DND-41 (cell line): ENCODE measurements around the gene SPINDOC.
A peak's percentile ranks its signal among the peaks of the same experiment; 100 is the strongest.

Experiments
- ATAC-seq: fragments of 200-7000 bp; cut with Tn5 transposase; 3 replicates; pipeline ENCODE4 v1.9.1; 2021; ENCODE audit warnings: low read depth; ENCODE audit not compliant: insufficient read depth
- DNase-seq: peaks from one replicate; pipeline ENCODE4 v3.0.0-alpha.2; 2020
- H2AFZ ChIP-seq: 2 replicates; pipeline ENCODE4 v1.6.0; 2012; ENCODE audit warnings: low read depth, low read length
- H3K27ac ChIP-seq: 2 replicates; pipeline ENCODE4 v1.5.1; 2012; ENCODE audit warnings: low read length, inconsistent platforms
- H3K27me3 ChIP-seq: fragments of 200-600 bp; sonication (generic); 2 replicates; pipeline ENCODE4 v1.6.0; 2012; ENCODE audit warnings: low read length, mild to moderate bottlenecking, inconsistent platforms; ENCODE audit not compliant: insufficient read depth, poor library complexity
- H3K36me3 ChIP-seq: 2 replicates; pipeline ENCODE4 v1.5.1; 2012; ENCODE audit warnings: low read length, inconsistent platforms; ENCODE audit not compliant: insufficient read depth
- H3K4me1 ChIP-seq: 2 replicates; pipeline ENCODE4 v1.5.1; 2012; ENCODE audit warnings: mild to moderate bottlenecking, low read length; ENCODE audit not compliant: insufficient read depth
- H3K4me2 ChIP-seq: 2 replicates; pipeline ENCODE4 v1.6.0; 2012; ENCODE audit warnings: mild to moderate bottlenecking, moderate library complexity, low read length, inconsistent platforms; ENCODE audit not compliant: insufficient read depth
- H3K4me3 ChIP-seq, 2 experiments: fragments of 200-600 bp in 1 of 2; shearing (Covaris generic) in 1 of 2; 2 replicates each; pipeline ENCODE4 v1.5.1; 2012 to 2016; ENCODE audit warnings: inconsistent platforms in 2 of 2, low read length in 2 of 2, mild to moderate bottlenecking in 2 of 2, low read depth in 1 of 2, moderate library complexity in 1 of 2
- H3K79me2 ChIP-seq: 2 replicates; pipeline ENCODE4 v1.6.0; 2012; ENCODE audit warnings: low read length, inconsistent platforms; ENCODE audit not compliant: insufficient read depth
- H3K9ac ChIP-seq: 2 replicates; pipeline ENCODE4 v1.6.0; 2012; ENCODE audit warnings: low read depth, mild to moderate bottlenecking, inconsistent platforms, low read length, moderate library complexity
- H3K9me3 ChIP-seq: 2 replicates; pipeline ENCODE4 v1.5.1; 2012; ENCODE audit warnings: low read length, moderate library complexity, mild to moderate bottlenecking, inconsistent platforms; ENCODE audit not compliant: insufficient read depth, severe bottlenecking
- H4K20me1 ChIP-seq: 2 replicates; pipeline ENCODE4 v1.6.0; 2012; ENCODE audit warnings: low read length; ENCODE audit not compliant: insufficient read depth
- EZH2 ChIP-seq: IDR thresholded peaks from 3 replicates; pipeline ENCODE4 v1.6.1; 2012; ENCODE audit warnings: borderline replicate concordance, low read depth, mild to moderate bottlenecking, moderate library complexity, low read length, inconsistent platforms; ENCODE audit not compliant: severe bottlenecking
- TF ChIP-seq, protein P1 (sequence below): IDR thresholded peaks from 2 replicates; pipeline ENCODE4 v1.5.1; 2012; ENCODE audit warnings: borderline replicate concordance, low read length, moderate library complexity, mild to moderate bottlenecking; ENCODE audit not compliant: poor library complexity, severe bottlenecking; ENCODE audit errors: extremely low read depth

SPINDOC gene

DNA sequence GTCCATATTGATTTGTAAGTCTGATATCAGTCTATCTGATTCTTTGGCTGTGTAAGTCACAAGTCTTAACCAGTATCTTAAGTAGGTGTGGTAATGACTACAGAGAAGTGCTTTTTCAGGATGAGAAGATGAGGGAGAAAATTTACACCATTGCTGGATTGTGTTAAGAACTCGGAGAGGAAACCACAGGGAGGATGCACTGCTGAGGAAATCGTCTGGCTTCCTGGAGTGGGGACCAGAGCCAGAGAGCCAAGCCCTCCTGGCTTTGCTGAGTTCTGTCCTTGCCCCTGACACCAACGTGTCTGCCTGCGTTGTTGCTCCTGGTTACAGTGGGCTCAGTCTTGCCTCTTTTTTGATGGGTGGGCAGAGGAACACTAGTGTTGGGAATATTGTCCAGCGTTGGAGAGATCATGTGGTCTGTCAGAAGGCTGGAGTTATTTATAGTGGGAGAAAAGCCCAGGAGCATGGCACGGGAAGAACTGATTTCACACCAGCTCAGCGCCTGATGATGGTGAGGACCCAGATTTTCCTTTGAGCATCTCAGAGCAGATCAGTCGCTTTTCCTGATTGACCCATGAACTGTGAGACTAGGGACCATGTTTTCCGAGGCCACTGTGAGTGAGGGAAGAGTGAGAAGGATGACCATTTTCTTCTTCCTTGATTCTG is 55.3 kb downstream of the SPINDOC start:
- Histone ChIP-seq H3K9me3 (no peaks in the 10 kb centered on the region), H3K4me1 (peaks cover 22% of the 10 kb centered on the region), H3K27me3 (no peaks in the 10 kb centered on the region), H3K27ac (no peak overlapping the region), H3K4me2 (no peak overlapping the region), H3K9ac (no peak overlapping the region), H3K4me3 (no peak overlapping the region), H3K36me3 (peaks cover 42% of the 10 kb centered on the region), H4K20me1 (peaks cover 77% of the 10 kb centered on the region), H3K79me2 (peaks cover 92% of the 10 kb centered on the region), H2AFZ (no peak overlapping the region)
- TF ChIP-seq, protein P1, sequence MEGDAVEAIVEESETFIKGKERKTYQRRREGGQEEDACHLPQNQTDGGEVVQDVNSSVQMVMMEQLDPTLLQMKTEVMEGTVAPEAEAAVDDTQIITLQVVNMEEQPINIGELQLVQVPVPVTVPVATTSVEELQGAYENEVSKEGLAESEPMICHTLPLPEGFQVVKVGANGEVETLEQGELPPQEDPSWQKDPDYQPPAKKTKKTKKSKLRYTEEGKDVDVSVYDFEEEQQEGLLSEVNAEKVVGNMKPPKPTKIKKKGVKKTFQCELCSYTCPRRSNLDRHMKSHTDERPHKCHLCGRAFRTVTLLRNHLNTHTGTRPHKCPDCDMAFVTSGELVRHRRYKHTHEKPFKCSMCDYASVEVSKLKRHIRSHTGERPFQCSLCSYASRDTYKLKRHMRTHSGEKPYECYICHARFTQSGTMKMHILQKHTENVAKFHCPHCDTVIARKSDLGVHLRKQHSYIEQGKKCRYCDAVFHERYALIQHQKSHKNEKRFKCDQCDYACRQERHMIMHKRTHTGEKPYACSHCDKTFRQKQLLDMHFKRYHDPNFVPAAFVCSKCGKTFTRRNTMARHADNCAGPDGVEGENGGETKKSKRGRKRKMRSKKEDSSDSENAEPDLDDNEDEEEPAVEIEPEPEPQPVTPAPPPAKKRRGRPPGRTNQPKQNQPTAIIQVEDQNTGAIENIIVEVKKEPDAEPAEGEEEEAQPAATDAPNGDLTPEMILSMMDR, result no peak
- TF ChIP-seq EZH2, result no peak
- no peak for ATAC-seq
- DNase-seq, result no peak

GRCh38 chr11:63869171-63869591 is 55.9 kb downstream of the SPINDOC start:
- ATAC-seq, result no peak
- Histone ChIP-seq H3K9ac (no peak overlapping the region), H3K79me2 (peaks cover 96% of the 10 kb centered on the region), H3K4me2 (no peak overlapping the region), H3K4me3 (no peak overlapping the region), H3K4me1 (peaks cover 22% of the 10 kb centered on the region), H3K27ac (peak overlapping the region; percentile 33; the same call in 1 of the 2 replicates), H3K9me3 (no peaks in the 10 kb centered on the region), H2AFZ (no peak overlapping the region), H3K27me3 (no peaks in the 10 kb centered on the region), H3K36me3 (peaks cover 40% of the 10 kb centered on the region), H4K20me1 (peaks cover 82% of the 10 kb centered on the region)
- TF ChIP-seq, protein P1, result no peak
- TF ChIP-seq EZH2, result no peak
- no peak for DNase-seq

GRCh38 chr11:63869683-63870082 is 56.4 kb downstream of the SPINDOC start:
- peak overlapping the region; percentile 33 for H3K27ac ChIP-seq
- H4K20me1 ChIP-seq, result peaks cover 87% of the 10 kb centered on the region
- H3K9me3 ChIP-seq, result no peaks in the 10 kb centered on the region

More at GRCh38 chr11:63869683-63870082, 56.4 kb downstream of the SPINDOC start:
- TF ChIP-seq, protein P1, result no peak
- no peak overlapping the region for H2AFZ ChIP-seq
- H3K79me2 ChIP-seq, result peaks cover 96% of the 10 kb centered on the region
- H3K27me3 ChIP-seq, result no peaks in the 10 kb centered on the region
- peaks cover 22% of the 10 kb centered on the region for H3K4me1 ChIP-seq
- DNase-seq, result peak; percentile 67
- H3K36me3 ChIP-seq, result peaks cover 40% of the 10 kb centered on the region
- no peak overlapping the region for H3K4me3 ChIP-seq
- H3K4me2 ChIP-seq, result no peak overlapping the region
- peak; percentile 84 for ATAC-seq
- no peak overlapping the region for H3K9ac ChIP-seq
